Measurements from ENCODE around the gene VPS4A.

Gene VPS4A

DNA sequence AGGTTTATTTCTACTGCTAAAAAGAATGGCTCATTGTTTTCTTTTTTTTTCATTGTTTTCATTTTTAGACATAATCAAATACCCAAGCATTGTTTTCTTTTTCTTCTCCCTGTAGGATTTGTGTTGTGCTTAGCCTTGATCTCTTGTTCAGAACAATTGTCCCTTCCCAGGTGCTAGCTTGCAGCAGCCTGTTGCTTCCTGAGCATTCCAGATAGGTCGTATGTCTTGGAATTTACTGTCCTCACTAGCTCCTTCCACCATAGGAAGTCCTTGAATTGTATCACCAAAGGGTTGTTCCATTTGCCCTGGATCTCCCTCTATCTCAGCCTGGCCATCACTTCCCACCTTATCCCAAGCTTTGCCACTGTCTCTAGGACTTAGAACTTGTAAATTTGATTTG is 10.0 kb upstream of the VPS4A start:
- no peak for DNase-seq
- peaks cover 5% of the 10 kb centered on the region for H3K27me3 Mint-ChIP-seq (ENCODE audit: low read depth, poor library complexity)
- peaks cover 10% of the 10 kb centered on the region for H3K4me1 Mint-ChIP-seq
- no peak overlapping the region for H3K4me3 Mint-ChIP-seq
- H3K36me3 Mint-ChIP-seq (ENCODE audit: low read depth) = peaks cover 34% of the 10 kb centered on the region
- no peak overlapping the region for H3K27ac Mint-ChIP-seq
- TF ChIP-seq, protein P1, sequence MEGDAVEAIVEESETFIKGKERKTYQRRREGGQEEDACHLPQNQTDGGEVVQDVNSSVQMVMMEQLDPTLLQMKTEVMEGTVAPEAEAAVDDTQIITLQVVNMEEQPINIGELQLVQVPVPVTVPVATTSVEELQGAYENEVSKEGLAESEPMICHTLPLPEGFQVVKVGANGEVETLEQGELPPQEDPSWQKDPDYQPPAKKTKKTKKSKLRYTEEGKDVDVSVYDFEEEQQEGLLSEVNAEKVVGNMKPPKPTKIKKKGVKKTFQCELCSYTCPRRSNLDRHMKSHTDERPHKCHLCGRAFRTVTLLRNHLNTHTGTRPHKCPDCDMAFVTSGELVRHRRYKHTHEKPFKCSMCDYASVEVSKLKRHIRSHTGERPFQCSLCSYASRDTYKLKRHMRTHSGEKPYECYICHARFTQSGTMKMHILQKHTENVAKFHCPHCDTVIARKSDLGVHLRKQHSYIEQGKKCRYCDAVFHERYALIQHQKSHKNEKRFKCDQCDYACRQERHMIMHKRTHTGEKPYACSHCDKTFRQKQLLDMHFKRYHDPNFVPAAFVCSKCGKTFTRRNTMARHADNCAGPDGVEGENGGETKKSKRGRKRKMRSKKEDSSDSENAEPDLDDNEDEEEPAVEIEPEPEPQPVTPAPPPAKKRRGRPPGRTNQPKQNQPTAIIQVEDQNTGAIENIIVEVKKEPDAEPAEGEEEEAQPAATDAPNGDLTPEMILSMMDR (IDR thresholded peaks at IDR 0.05) = no peak
- no peaks in the 10 kb centered on the region for H3K9me3 Mint-ChIP-seq

DNA sequence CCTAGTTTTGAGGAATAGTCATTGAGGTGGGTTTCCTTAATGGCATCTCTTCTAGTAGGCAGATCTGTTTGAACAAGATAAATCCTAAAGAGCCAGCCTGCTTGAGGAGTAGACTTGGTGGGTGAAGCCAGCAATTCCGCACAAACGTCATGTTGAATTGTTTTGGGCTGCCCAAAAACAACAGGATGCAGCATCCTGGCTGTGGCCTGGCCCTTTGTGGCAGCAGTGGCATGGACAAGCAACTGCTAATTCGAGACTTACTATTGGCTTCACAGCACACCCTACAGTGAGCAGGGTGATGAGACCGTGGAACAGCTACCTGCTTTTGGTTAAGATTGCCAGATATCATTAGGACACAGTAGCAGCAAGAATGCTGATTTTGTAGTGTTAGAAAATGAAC is 9.3 kb upstream of the VPS4A start:
- peaks cover 7% of the 10 kb centered on the region for H3K27me3 Mint-ChIP-seq (ENCODE audit: low read depth, poor library complexity)
- H3K36me3 Mint-ChIP-seq (ENCODE audit: low read depth) = peaks cover 31% of the 10 kb centered on the region
- H3K4me1 Mint-ChIP-seq = peaks cover 10% of the 10 kb centered on the region
- no peak for DNase-seq
- TF ChIP-seq, protein P1 (IDR thresholded peaks at IDR 0.05) = no peak
- H3K27ac Mint-ChIP-seq = no peak overlapping the region
- no peaks in the 10 kb centered on the region for H3K9me3 Mint-ChIP-seq
- H3K4me3 Mint-ChIP-seq = no peak overlapping the region

DNA sequence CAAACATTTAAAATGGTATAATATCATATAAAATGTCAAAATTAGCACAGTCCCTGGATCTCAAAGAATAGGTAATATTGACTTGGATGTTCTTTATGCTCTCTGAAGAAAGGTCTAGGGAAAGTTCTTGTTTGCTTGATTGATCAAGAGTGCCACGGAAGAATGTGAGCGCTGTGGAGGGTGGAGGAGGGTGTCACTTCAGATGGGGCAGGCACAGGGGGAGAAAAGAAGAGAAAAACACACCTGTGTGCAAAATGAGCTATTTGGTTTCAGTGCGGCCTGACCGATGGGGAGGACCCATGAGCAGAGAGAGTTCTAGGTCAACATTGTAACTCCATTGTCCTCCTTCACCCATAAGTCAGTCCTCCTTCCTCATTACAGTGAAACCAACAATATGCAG is 8.8 kb upstream of the VPS4A start:
- TF ChIP-seq, protein P1 (IDR thresholded peaks at IDR 0.05) = no peak
- Mint-ChIP-seq H3K27ac (peak overlapping the region; percentile 28), H3K9me3 (no peaks in the 10 kb centered on the region), H3K36me3 (ENCODE audit: low read depth) (peaks cover 31% of the 10 kb centered on the region), H3K4me3 (no peak overlapping the region), H3K4me1 (peaks cover 10% of the 10 kb centered on the region), H3K27me3 (ENCODE audit: low read depth, poor library complexity) (peaks cover 7% of the 10 kb centered on the region)
- DNase-seq = no peak

DNA sequence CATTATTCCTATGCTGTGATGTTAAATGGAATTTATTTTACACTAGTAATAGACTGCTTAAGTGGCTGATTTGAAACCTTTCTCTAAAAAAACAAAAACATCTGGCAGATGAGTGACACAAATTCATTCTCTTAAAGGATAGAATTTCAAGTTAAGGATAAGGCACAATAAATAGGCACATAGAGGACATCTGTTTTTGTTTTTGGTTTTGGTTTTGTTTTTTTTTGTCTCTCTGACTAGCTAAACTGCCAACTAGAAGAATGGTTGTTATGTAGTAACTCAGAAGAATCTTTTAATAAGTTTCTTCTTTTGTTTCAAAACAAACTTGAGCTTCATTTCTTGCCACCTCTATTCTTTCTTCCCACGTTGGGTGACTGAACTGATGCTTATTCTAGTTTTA is 5.1 kb upstream of the VPS4A start:
- no peak overlapping the region for H3K27ac Mint-ChIP-seq

DNA sequence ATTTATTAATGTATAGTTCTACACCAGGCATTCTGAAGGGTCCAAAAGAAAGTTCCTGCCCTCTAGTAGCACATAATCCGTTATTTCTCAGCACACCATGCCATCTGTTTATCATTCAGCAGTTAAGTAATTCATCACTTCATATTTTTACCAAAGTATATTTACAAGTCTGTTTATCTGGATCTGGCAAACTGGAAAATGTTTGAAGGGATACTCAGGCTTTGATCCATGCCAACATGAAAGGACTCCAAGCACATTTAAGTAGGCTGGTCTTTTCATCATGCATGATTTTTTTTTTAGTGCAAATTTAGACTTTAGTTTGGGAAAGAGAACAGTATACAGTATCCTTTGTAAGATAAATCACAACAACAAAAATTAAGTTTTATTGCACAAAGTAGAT is 4.1 kb upstream of the VPS4A start:
- Mint-ChIP-seq H3K27me3 (ENCODE audit: low read depth, poor library complexity) (peaks cover 2% of the 10 kb centered on the region), H3K36me3 (ENCODE audit: low read depth) (peaks cover 10% of the 10 kb centered on the region), H3K27ac (no peak overlapping the region), H3K4me3 (no peak overlapping the region), H3K9me3 (no peaks in the 10 kb centered on the region), H3K4me1 (peaks cover 14% of the 10 kb centered on the region)
- no peak for DNase-seq
- TF ChIP-seq, protein P1 (IDR thresholded peaks at IDR 0.05) = no peak

More for the DNA sequence above, 5.1 kb upstream of the VPS4A start:
- Mint-ChIP-seq H3K27me3 (ENCODE audit: low read depth, poor library complexity) (peaks cover 7% of the 10 kb centered on the region), H3K9me3 (no peaks in the 10 kb centered on the region), H3K36me3 (ENCODE audit: low read depth) (peaks cover 14% of the 10 kb centered on the region), H3K4me3 (no peak overlapping the region), H3K4me1 (peaks cover 15% of the 10 kb centered on the region)
- DNase-seq = no peak
- TF ChIP-seq, protein P1 (IDR thresholded peaks at IDR 0.05) = no peak

DNA sequence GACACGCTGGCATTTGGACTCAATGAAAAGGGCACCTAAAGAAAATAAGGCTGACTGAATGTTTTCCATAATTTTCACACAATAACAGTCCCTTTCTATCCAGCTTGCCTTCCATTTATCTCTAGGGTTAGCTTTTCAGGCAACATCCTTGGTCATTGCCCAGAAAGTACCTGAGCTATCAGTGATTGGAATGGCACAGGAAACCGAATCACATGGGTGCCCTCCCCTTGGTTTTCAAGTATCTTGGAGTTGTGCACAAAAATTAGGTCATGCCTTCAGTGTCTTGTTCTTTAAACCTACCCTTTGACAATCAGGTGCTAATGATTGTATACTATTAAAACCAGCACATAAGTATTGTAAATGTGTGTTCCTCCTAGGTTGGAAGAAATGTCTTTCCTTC is 3.3 kb upstream of the VPS4A start:
- no peak for DNase-seq
- H3K4me1 Mint-ChIP-seq = peaks cover 13% of the 10 kb centered on the region
- no peak overlapping the region for H3K27ac Mint-ChIP-seq
- no peaks in the 10 kb centered on the region for H3K9me3 Mint-ChIP-seq
- H3K36me3 Mint-ChIP-seq (ENCODE audit: low read depth) = peaks cover 10% of the 10 kb centered on the region
- peaks cover 2% of the 10 kb centered on the region for H3K27me3 Mint-ChIP-seq (ENCODE audit: low read depth, poor library complexity)
- TF ChIP-seq, protein P1 (IDR thresholded peaks at IDR 0.05) = no peak
- no peak overlapping the region for H3K4me3 Mint-ChIP-seq

All from nephron progenitor cell (in vitro differentiated cells).